Measurements from ENCODE around the gene SLC30A3.

Gene SLC30A3

GRCh38 chr2:27247893-27248292 lies 15.0 kb downstream of the SLC30A3 start:
- Histone ChIP-seq H3K27me3 (ENCODE audit: control insufficient read depth, insufficient read depth, low read length) (no peaks in the 10 kb centered on the region; the same call in 1 of the 2 replicates), H3K9me3 (ENCODE audit: control insufficient read depth, insufficient read depth, low read length) (no peaks in the 10 kb centered on the region), H3K4me3 (ENCODE audit: low read length) (no peak overlapping the region), H3K27ac (ENCODE audit: low read length) (no peak overlapping the region), H3K36me3 (ENCODE audit: control insufficient read depth, insufficient read depth, low read length) (peaks cover 17% of the 10 kb centered on the region), H3K4me1 (ENCODE audit: control insufficient read depth, insufficient read depth, low read length) (peaks cover 10% of the 10 kb centered on the region)
- no peak for DNase-seq (ENCODE audit: low read depth, low spot score)
- no CpG with 5 or more reads among the region's 4 CpGs for WGBS (ENCODE audit: insufficient coverage, insufficient read length)

GRCh38 chr2:27245626-27246025 lies 17.2 kb downstream of the SLC30A3 start:
- Histone ChIP-seq H3K36me3 (ENCODE audit: control insufficient read depth, insufficient read depth, low read length) (peaks cover 40% of the 10 kb centered on the region), H3K4me1 (ENCODE audit: control insufficient read depth, insufficient read depth, low read length) (peaks cover 2% of the 10 kb centered on the region; the same call in 1 of the 2 replicates), H3K4me3 (ENCODE audit: low read length) (no peak overlapping the region), H3K27ac (ENCODE audit: low read length) (no peak overlapping the region), H3K9me3 (ENCODE audit: control insufficient read depth, insufficient read depth, low read length) (no peaks in the 10 kb centered on the region), H3K27me3 (ENCODE audit: control insufficient read depth, insufficient read depth, low read length) (no peaks in the 10 kb centered on the region)
- no peak for DNase-seq (ENCODE audit: low read depth, low spot score)
- WGBS (ENCODE audit: insufficient coverage, insufficient read length): no CpG with 5 or more reads among the region's 4 CpGs

- no peaks in the 10 kb centered on the region for H3K27me3 ChIP-seq (ENCODE audit: control insufficient read depth, insufficient read depth, low read length)
- no peak overlapping the region for H3K4me3 ChIP-seq (ENCODE audit: low read length)
- H3K4me1 ChIP-seq (ENCODE audit: control insufficient read depth, insufficient read depth, low read length): no peaks in the 10 kb centered on the region
- no peaks in the 10 kb centered on the region for H3K9me3 ChIP-seq (ENCODE audit: control insufficient read depth, insufficient read depth, low read length)
- no peak for DNase-seq (ENCODE audit: low read depth, low spot score)
- no CpG with 5 or more reads among the region's 10 CpGs for WGBS (ENCODE audit: insufficient coverage, insufficient read length)
- H3K36me3 ChIP-seq (ENCODE audit: control insufficient read depth, insufficient read depth, low read length): peaks cover 44% of the 10 kb centered on the region
- H3K27ac ChIP-seq (ENCODE audit: low read length): no peak overlapping the region
These were observed 17.7 kb downstream of the SLC30A3 start for GRCh38 chr2:27245116-27245515.

- no peaks in the 10 kb centered on the region for H3K27me3 ChIP-seq (ENCODE audit: control insufficient read depth, insufficient read depth, low read length)
- no peaks in the 10 kb centered on the region for H3K4me1 ChIP-seq (ENCODE audit: control insufficient read depth, insufficient read depth, low read length)
- peaks cover 56% of the 10 kb centered on the region for H3K36me3 ChIP-seq (ENCODE audit: control insufficient read depth, insufficient read depth, low read length)
- no CpG with 5 or more reads among the region's 19 CpGs for WGBS (ENCODE audit: insufficient coverage, insufficient read length)
- no peak for DNase-seq (ENCODE audit: low read depth, low spot score)
- H3K4me3 ChIP-seq (ENCODE audit: low read length): no peak overlapping the region
- H3K9me3 ChIP-seq (ENCODE audit: control insufficient read depth, insufficient read depth, low read length): no peaks in the 10 kb centered on the region
- H3K27ac ChIP-seq (ENCODE audit: low read length): no peak overlapping the region
These were observed 19.3 kb downstream of the SLC30A3 start for GRCh38 chr2:27243391-27244130.

GRCh38 chr2:27242614-27242951 lies 20.3 kb downstream of the SLC30A3 start:
- no peak for DNase-seq (ENCODE audit: low read depth, low spot score)
- no CpG with 5 or more reads among the region's 16 CpGs for WGBS (ENCODE audit: insufficient coverage, insufficient read length)
- no peak overlapping the region; the same call in 1 of the 2 replicates for H3K4me3 ChIP-seq (ENCODE audit: low read length)
- H3K9me3 ChIP-seq (ENCODE audit: control insufficient read depth, insufficient read depth, low read length): no peaks in the 10 kb centered on the region
- H3K36me3 ChIP-seq (ENCODE audit: control insufficient read depth, insufficient read depth, low read length): peaks cover 64% of the 10 kb centered on the region
- no peak overlapping the region for H3K27ac ChIP-seq (ENCODE audit: low read length)
- H3K27me3 ChIP-seq (ENCODE audit: control insufficient read depth, insufficient read depth, low read length): no peaks in the 10 kb centered on the region
- no peaks in the 10 kb centered on the region for H3K4me1 ChIP-seq (ENCODE audit: control insufficient read depth, insufficient read depth, low read length)

- no peaks in the 10 kb centered on the region for H3K27me3 ChIP-seq (ENCODE audit: control insufficient read depth, insufficient read depth, low read length)
- H3K4me1 ChIP-seq (ENCODE audit: control insufficient read depth, insufficient read depth, low read length): no peaks in the 10 kb centered on the region
- no peak overlapping the region for H3K27ac ChIP-seq (ENCODE audit: low read length)
- DNase-seq (ENCODE audit: low read depth, low spot score): no peak
- H3K9me3 ChIP-seq (ENCODE audit: control insufficient read depth, insufficient read depth, low read length): no peaks in the 10 kb centered on the region
- H3K36me3 ChIP-seq (ENCODE audit: control insufficient read depth, insufficient read depth, low read length): peaks cover 69% of the 10 kb centered on the region
- no CpG with 5 or more reads among the region's 24 CpGs for WGBS (ENCODE audit: insufficient coverage, insufficient read length)
- H3K4me3 ChIP-seq (ENCODE audit: low read length): no peak overlapping the region
These were observed 20.9 kb downstream of the SLC30A3 start for GRCh38 chr2:27241761-27242613.

GRCh38 chr2:27240406-27240805 lies 22.4 kb downstream of the SLC30A3 start:
- H3K4me1 ChIP-seq (ENCODE audit: control insufficient read depth, insufficient read depth, low read length): no peaks in the 10 kb centered on the region
- no peak overlapping the region for H3K4me3 ChIP-seq (ENCODE audit: low read length)
- H3K36me3 ChIP-seq (ENCODE audit: control insufficient read depth, insufficient read depth, low read length): peaks cover 79% of the 10 kb centered on the region
- H3K27me3 ChIP-seq (ENCODE audit: control insufficient read depth, insufficient read depth, low read length): no peaks in the 10 kb centered on the region
- WGBS (ENCODE audit: insufficient coverage, insufficient read length): no CpG with 5 or more reads among the region's 9 CpGs
- no peak for DNase-seq (ENCODE audit: low read depth, low spot score)
- H3K9me3 ChIP-seq (ENCODE audit: control insufficient read depth, insufficient read depth, low read length): no peaks in the 10 kb centered on the region
- no peak overlapping the region for H3K27ac ChIP-seq (ENCODE audit: low read length)

GRCh38 chr2:27238976-27239375 lies 23.9 kb downstream of the SLC30A3 start:
- Histone ChIP-seq H3K27me3 (ENCODE audit: control insufficient read depth, insufficient read depth, low read length) (no peaks in the 10 kb centered on the region), H3K9me3 (ENCODE audit: control insufficient read depth, insufficient read depth, low read length) (no peaks in the 10 kb centered on the region), H3K36me3 (ENCODE audit: control insufficient read depth, insufficient read depth, low read length) (peaks cover 86% of the 10 kb centered on the region), H3K4me3 (ENCODE audit: low read length) (no peak overlapping the region), H3K27ac (ENCODE audit: low read length) (no peak overlapping the region), H3K4me1 (ENCODE audit: control insufficient read depth, insufficient read depth, low read length) (no peaks in the 10 kb centered on the region)
- no peak for DNase-seq (ENCODE audit: low read depth, low spot score)
- no CpG with 5 or more reads among the region's 8 CpGs for WGBS (ENCODE audit: insufficient coverage, insufficient read length)

GRCh38 chr2:27237341-27237945 lies 25.4 kb downstream of the SLC30A3 start:
- peaks cover 86% of the 10 kb centered on the region for H3K36me3 ChIP-seq (ENCODE audit: control insufficient read depth, insufficient read depth, low read length)
- WGBS (ENCODE audit: insufficient coverage, insufficient read length): no CpG with 5 or more reads among the region's 15 CpGs

GRCh38 chr2:27236626-27237025 lies 26.2 kb downstream of the SLC30A3 start:
- Histone ChIP-seq H3K4me1 (ENCODE audit: control insufficient read depth, insufficient read depth, low read length) (no peaks in the 10 kb centered on the region), H3K9me3 (ENCODE audit: control insufficient read depth, insufficient read depth, low read length) (no peaks in the 10 kb centered on the region), H3K27me3 (ENCODE audit: control insufficient read depth, insufficient read depth, low read length) (no peaks in the 10 kb centered on the region), H3K4me3 (ENCODE audit: low read length) (no peak overlapping the region), H3K27ac (ENCODE audit: low read length) (no peak overlapping the region), H3K36me3 (ENCODE audit: control insufficient read depth, insufficient read depth, low read length) (peaks cover 86% of the 10 kb centered on the region)
- DNase-seq (ENCODE audit: low read depth, low spot score): no peak
- no CpG with 5 or more reads among the region's 3 CpGs for WGBS (ENCODE audit: insufficient coverage, insufficient read length)

More at GRCh38 chr2:27237341-27237945, 25.4 kb downstream of the SLC30A3 start:
- no peak for DNase-seq (ENCODE audit: low read depth, low spot score)
- Histone ChIP-seq H3K9me3 (ENCODE audit: control insufficient read depth, insufficient read depth, low read length) (no peaks in the 10 kb centered on the region), H3K4me3 (ENCODE audit: low read length) (no peak overlapping the region), H3K27ac (ENCODE audit: low read length) (no peak overlapping the region), H3K4me1 (ENCODE audit: control insufficient read depth, insufficient read depth, low read length) (no peaks in the 10 kb centered on the region), H3K27me3 (ENCODE audit: control insufficient read depth, insufficient read depth, low read length) (no peaks in the 10 kb centered on the region)

All from iPS DF 6.9 (cell line).